Osteocyte (in vitro differentiated cells): ENCODE measurements around the gene NISCH. TPM values are rescaled to one million over a fixed set of nuclear protein-coding genes. Genes with fewer than 3 reads are reported as not detected.

Source experiments
- DNase-seq: peaks from one replicate; pipeline ENCODE4 v3.0.0; 2021; ENCODE audit warnings: mixed read lengths; ENCODE audit not compliant: unreplicated experiment; ENCODE audit errors: extremely low spot score
- H3K27ac Mint-ChIP-seq: one replicate; pipeline ENCODE4 v1.8.0; 2021; ENCODE audit warnings: mild to moderate bottlenecking, mixed read lengths; ENCODE audit not compliant: unreplicated experiment
- H3K27me3 Mint-ChIP-seq: one replicate; pipeline ENCODE4 v1.8.0; 2021; ENCODE audit warnings: mixed read lengths; ENCODE audit not compliant: unreplicated experiment
- H3K36me3 Mint-ChIP-seq: one replicate; pipeline ENCODE4 v1.8.0; 2021; ENCODE audit warnings: mixed read lengths; ENCODE audit not compliant: unreplicated experiment
- H3K4me1 Mint-ChIP-seq: one replicate; pipeline ENCODE4 v1.8.0; 2021; ENCODE audit warnings: mixed read lengths; ENCODE audit not compliant: unreplicated experiment
- H3K4me3 Mint-ChIP-seq: one replicate; pipeline ENCODE4 v1.8.0; 2021; ENCODE audit warnings: mild to moderate bottlenecking, moderate library complexity, mixed read lengths; ENCODE audit not compliant: unreplicated experiment
- H3K9me3 Mint-ChIP-seq: one replicate; pipeline ENCODE4 v1.8.0; 2021; ENCODE audit warnings: mixed read lengths; ENCODE audit not compliant: unreplicated experiment
- CTCF ChIP-seq: fragments of 200-600 bp; sonication (generic); IDR thresholded peaks from 2 replicates; pipeline ENCODE4 v1.5.0; 2021; ENCODE audit warnings: antibody characterized with exemption, mild to moderate bottlenecking, moderate library complexity
- total RNA-seq: library from RNA; stranded (reverse); gene quantifications from 2 replicates; pipeline ENCODE4 v1.2.1, GENCODE V29; 2021

The NISCH gene
- total RNA-seq, 1 donor from 2014 or later: 138 TPM

GRCh38 chr3:52521881-52522650 lies 66.7 kb downstream of the NISCH start:
- H3K9me3 Mint-ChIP-seq: no peaks in the 10 kb centered on the region
- H3K27ac Mint-ChIP-seq: no peak overlapping the region
- H3K27me3 Mint-ChIP-seq: no peaks in the 10 kb centered on the region
- no peak overlapping the region for H3K4me3 Mint-ChIP-seq
- no peak for DNase-seq
- no peak for TF ChIP-seq CTCF
- H3K4me1 Mint-ChIP-seq: peaks cover 3% of the 10 kb centered on the region
- peaks cover 9% of the 10 kb centered on the region for H3K36me3 Mint-ChIP-seq

GRCh38 chr3:52522651-52523251 lies 67.3 kb downstream of the NISCH start:
- Mint-ChIP-seq H3K4me1 (peaks cover 3% of the 10 kb centered on the region), H3K27ac (no peak overlapping the region), H3K36me3 (peaks cover 13% of the 10 kb centered on the region), H3K27me3 (no peaks in the 10 kb centered on the region), H3K9me3 (no peaks in the 10 kb centered on the region), H3K4me3 (no peak overlapping the region)
- no peak for DNase-seq
- no peak for TF ChIP-seq CTCF

- Mint-ChIP-seq H3K27ac (no peak overlapping the region), H3K4me3 (no peak overlapping the region), H3K4me1 (peaks cover 3% of the 10 kb centered on the region), H3K36me3 (peaks cover 17% of the 10 kb centered on the region), H3K27me3 (no peaks in the 10 kb centered on the region), H3K9me3 (no peaks in the 10 kb centered on the region)
- no peak for DNase-seq
- TF ChIP-seq CTCF: no peak
Measured at GRCh38 chr3:52523386-52524257, 68.2 kb downstream of the NISCH start.

GRCh38 chr3:52524258-52524751 lies 68.9 kb downstream of the NISCH start:
- no peaks in the 10 kb centered on the region for H3K9me3 Mint-ChIP-seq
- no peaks in the 10 kb centered on the region for H3K27me3 Mint-ChIP-seq
- peaks cover 3% of the 10 kb centered on the region for H3K4me1 Mint-ChIP-seq
- no peak overlapping the region for H3K4me3 Mint-ChIP-seq
- no peak for DNase-seq
- no peak overlapping the region for H3K27ac Mint-ChIP-seq
- TF ChIP-seq CTCF: no peak
- H3K36me3 Mint-ChIP-seq: peaks cover 22% of the 10 kb centered on the region
